ENCODE results near the gene ABCA4. TPM values are rescaled to one million over a fixed set of nuclear protein-coding genes. Genes with fewer than 3 reads are reported as not detected.
A peak's percentile ranks its signal among the peaks of the same experiment; 100 is the strongest.

ABCA4 gene
- total and polyA plus RNA-seq, 8 donors, result 0.08 to 1.2 (median 0.37) TPM; not detected in 5

- TF ChIP-seq EP300 (IDR thresholded peaks at IDR 0.05), result no peak
- no peak for TF ChIP-seq POLR2A (IDR thresholded peaks at IDR 0.05)
- TF ChIP-seq, protein P1, sequence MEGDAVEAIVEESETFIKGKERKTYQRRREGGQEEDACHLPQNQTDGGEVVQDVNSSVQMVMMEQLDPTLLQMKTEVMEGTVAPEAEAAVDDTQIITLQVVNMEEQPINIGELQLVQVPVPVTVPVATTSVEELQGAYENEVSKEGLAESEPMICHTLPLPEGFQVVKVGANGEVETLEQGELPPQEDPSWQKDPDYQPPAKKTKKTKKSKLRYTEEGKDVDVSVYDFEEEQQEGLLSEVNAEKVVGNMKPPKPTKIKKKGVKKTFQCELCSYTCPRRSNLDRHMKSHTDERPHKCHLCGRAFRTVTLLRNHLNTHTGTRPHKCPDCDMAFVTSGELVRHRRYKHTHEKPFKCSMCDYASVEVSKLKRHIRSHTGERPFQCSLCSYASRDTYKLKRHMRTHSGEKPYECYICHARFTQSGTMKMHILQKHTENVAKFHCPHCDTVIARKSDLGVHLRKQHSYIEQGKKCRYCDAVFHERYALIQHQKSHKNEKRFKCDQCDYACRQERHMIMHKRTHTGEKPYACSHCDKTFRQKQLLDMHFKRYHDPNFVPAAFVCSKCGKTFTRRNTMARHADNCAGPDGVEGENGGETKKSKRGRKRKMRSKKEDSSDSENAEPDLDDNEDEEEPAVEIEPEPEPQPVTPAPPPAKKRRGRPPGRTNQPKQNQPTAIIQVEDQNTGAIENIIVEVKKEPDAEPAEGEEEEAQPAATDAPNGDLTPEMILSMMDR (IDR thresholded peaks at IDR 0.05), result no peak
- no peak for TF ChIP-seq POLR2AphosphoS5 (IDR thresholded peaks at IDR 0.05)
- Histone ChIP-seq H3K4me3 (no peak overlapping the region), H3K36me3 (no peaks in the 10 kb centered on the region), H3K27ac (no peak overlapping the region), H3K9me3 (peaks cover 0 to 12% (median 10%) of the 10 kb centered on the region in 4 donors), H3K4me1 (no peaks in the 10 kb centered on the region), H3K27me3 (no peaks in the 10 kb centered on the region)
- 35 to 58% (median 44%) methylated on average over 3 of the region's 3 CpGs for WGBS, 5 donors
- intact Hi-C loops (cut with DNase I; ENCODE audit: low total_unique reads), result no loop called here
- DNase-seq, result no peak
These were observed 160.3 kb downstream of the ABCA4 start for GRCh38 chr1:93960641-93961147.

GRCh38 chr1:93959413-93959812, 161.5 kb downstream of the ABCA4 start:
- Histone ChIP-seq H3K27me3 (no peaks in the 10 kb centered on the region), H3K9me3 (peaks cover 0 to 23% (median 17%) of the 10 kb centered on the region in 4 donors), H3K4me3 (no peak overlapping the region), H3K4me1 (no peaks in the 10 kb centered on the region), H3K27ac (no peak overlapping the region), H3K36me3 (no peaks in the 10 kb centered on the region)
- peak in 1 of 2 donors; percentile 50 for DNase-seq
- 63 to 82% (median 78%) methylated on average over 5 of the region's 5 CpGs for WGBS, 5 donors
- intact Hi-C loops (cut with DNase I; ENCODE audit: low total_unique reads), result no loop called here
- TF ChIP-seq EP300 (IDR thresholded peaks at IDR 0.05) (no peak), POLR2AphosphoS5 (IDR thresholded peaks at IDR 0.05) (no peak), POLR2A (IDR thresholded peaks at IDR 0.05) (no peak)
- TF ChIP-seq, protein P1 (IDR thresholded peaks at IDR 0.05), result no peak

DNA sequence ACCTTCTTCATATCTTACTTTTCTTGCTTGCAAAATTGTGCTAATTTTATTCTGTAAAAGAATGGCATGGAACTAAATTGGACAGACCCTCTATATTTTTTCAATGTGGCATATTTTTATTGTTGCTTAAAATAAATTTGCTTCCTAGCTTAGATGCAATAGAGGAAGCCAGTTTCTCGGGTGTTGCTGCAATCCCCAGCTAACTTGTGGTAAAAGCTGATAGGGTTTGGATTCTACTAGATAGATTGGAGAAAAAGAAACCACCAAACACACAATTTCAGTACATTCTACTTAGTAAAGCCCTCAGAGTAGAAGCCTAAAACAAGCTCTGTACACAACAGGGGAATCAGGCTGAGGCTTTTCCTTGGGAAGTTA, 162.2 kb downstream of the ABCA4 start:
- TF ChIP-seq POLR2AphosphoS5 (IDR thresholded peaks at IDR 0.05), result no peak
- no peak for TF ChIP-seq POLR2A (IDR thresholded peaks at IDR 0.05)
- TF ChIP-seq, protein P1 (IDR thresholded peaks at IDR 0.05), result no peak
- TF ChIP-seq EP300 (IDR thresholded peaks at IDR 0.05), result no peak
- Histone ChIP-seq H3K36me3 (no peaks in the 10 kb centered on the region), H3K4me3 (no peak overlapping the region), H3K9me3 (peaks cover 0 to 23% (median 17%) of the 10 kb centered on the region in 4 donors), H3K27me3 (no peaks in the 10 kb centered on the region), H3K4me1 (no peaks in the 10 kb centered on the region), H3K27ac (no peak overlapping the region)
- intact Hi-C loops (cut with DNase I; ENCODE audit: low total_unique reads), result no loop called here
- DNase-seq, result no peak
- 58 to 81% (median 66%) methylated on average over 1 of the region's 1 CpG for WGBS, 5 donors

DNA sequence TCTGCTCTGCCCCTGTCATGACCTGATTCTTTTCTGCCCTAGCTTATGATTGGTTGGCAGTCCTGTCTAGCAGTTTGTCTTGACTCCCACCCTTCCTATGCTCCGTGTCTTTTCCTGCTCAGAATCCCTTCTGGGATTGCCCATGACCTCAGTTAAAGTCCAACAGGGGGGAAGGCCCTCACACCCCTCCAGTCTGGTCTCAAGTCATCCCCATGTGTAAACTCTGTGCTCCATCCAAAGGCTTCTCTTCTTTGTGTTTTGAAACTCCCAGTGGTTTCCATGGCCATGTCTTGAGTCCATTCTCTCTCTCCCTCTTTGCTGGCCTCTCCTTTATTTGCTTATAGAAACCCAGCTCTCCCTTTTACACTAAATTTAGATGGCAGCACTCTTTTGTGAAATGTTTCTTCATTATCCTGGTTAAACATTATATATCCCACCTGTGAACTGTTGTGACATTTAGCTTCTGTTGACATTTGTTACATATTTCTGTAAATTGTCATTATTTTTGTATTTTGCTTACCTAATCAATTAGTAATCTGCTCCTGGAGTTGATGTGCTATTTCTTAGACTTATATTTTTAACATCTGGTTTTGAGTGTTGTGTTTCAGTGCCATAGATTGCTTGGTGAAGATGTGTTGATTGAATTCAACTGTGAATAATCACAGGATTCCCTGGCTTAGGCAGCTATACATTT, 162.8 kb downstream of the ABCA4 start:
- H3K27ac ChIP-seq, result no peak overlapping the region
- 53 to 75% (median 69%) methylated on average over 1 of the region's 1 CpG for WGBS, 5 donors
- intact Hi-C loops (cut with DNase I; ENCODE audit: low total_unique reads), result no loop called here

More for the DNA sequence above, 162.8 kb downstream of the ABCA4 start:
- no peak for TF ChIP-seq POLR2AphosphoS5 (IDR thresholded peaks at IDR 0.05)
- TF ChIP-seq, protein P1 (IDR thresholded peaks at IDR 0.05), result no peak
- Histone ChIP-seq H3K27me3 (no peaks in the 10 kb centered on the region), H3K9me3 (peaks cover 0 to 23% (median 17%) of the 10 kb centered on the region in 4 donors), H3K4me1 (no peaks in the 10 kb centered on the region), H3K36me3 (no peaks in the 10 kb centered on the region), H3K4me3 (no peak overlapping the region)
- DNase-seq, result no peak

All from stomach (tissue), 9 donors.